Measurements from ENCODE around the gene B3GNT8.
"Not testable (repeated sequence)": the region's sequence is repeated elsewhere in the genome, so short reads cannot be mapped to it uniquely, and the experiment has no call there.

Gene B3GNT8

GRCh38 chr19:41436674-41436951 lies 9.4 kb upstream of the B3GNT8 start:
- no peak for DNase-seq

GRCh38 chr19:41435936-41436673 lies 8.9 kb upstream of the B3GNT8 start:
- DNase-seq, result no peak

DNA sequence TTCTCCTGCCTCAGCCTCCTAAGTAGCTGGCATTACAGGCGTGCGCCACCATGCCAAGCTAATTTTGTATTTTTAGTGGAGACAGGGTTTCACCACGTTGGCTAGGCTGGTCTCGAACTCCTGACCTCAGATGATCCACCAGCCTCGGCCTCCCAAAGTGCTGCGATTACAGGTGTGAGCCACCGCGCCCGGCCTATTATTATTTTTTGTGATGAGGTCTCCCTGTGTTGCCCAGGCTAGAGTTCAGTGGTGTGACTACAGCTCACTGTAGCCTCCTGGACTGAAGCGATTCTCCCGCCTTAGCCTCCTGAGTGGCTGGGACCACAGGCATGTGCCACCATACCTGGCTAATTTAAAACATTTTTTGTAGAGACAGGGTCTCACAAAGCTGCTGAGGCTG lies 8.2 kb upstream of the B3GNT8 start:
- DNase-seq, result not testable (repeated sequence)

DNA sequence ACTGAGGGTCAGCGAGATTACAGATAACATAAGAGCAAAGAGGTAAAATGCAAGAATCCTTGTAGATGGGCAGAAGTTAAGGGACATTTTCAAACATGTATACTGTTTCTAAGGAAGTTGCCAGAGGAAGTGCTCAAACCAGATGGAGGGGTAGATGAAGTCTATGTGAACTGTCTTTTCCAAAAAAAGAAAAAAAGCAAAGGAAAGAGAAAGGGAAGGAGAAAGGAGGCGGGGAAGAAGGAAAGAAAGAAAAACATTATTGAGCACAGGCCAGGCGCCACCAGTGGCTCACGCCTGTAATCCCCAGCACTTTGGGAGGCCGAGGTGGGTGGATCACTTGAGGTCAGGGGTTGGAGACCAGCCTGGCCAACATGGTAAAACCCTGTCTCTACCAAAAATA lies 7.3 kb upstream of the B3GNT8 start:
- DNase-seq, result no peak

GRCh38 chr19:41433171-41433570 lies 6.0 kb upstream of the B3GNT8 start:
- DNase-seq, result no peak

DNA sequence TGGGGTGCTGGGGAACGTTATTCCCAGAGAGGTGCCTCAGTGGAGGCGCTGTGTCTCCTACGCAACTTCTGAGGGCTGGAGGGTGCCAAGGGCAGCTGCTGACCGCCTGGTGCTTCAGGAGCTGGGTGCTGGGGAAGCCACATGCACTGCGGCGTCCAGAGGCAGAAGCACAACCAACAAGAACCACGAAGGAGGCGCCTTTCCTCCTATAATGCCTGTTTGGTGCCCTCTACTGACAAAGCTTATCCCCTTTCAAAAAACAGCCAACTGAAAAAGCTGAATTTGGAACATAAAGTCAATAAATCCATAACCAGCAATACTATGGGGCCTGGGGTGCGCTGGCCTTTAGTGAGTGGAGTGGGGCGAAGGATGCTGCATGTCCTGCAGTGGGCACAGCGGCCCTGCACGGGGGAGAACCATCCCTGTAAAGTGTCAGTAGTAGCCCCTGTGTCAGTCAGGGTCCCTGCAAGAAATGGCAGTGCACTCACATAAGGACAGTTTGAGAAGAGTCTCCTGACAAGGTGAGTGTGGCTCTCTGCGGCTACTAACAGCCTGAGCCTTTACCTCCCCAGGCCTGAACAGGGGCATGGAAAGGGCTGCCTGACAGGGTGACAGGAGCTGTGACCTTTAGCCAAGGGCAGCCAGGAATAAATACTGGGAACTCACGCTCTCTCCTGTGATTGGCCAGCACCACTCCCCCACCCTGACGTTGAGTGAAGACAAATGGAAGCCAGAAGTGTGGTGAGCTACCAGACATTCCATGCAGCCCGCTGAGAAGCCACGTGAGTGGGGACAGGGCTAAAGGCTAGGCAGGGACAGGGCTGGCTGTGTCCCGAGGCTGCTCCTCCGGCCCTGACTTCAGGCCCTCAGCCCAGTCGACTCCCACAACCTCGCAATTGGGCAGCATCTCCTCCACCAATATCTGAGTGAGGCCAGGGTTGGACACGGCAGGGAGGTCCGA lies 4.5 kb upstream of the B3GNT8 start:
- DNase-seq, result no peak

- no peak for DNase-seq
Measured at GRCh38 chr19:41430922-41431321, 3.7 kb upstream of the B3GNT8 start.

- DNase-seq, result no peak
Measured at GRCh38 chr19:41428481-41428859, 1.3 kb upstream of the B3GNT8 start.

- DNase-seq, result no peak
Measured at GRCh38 chr19:41427647-41428480, 690 bp upstream of the B3GNT8 start.

DNA sequence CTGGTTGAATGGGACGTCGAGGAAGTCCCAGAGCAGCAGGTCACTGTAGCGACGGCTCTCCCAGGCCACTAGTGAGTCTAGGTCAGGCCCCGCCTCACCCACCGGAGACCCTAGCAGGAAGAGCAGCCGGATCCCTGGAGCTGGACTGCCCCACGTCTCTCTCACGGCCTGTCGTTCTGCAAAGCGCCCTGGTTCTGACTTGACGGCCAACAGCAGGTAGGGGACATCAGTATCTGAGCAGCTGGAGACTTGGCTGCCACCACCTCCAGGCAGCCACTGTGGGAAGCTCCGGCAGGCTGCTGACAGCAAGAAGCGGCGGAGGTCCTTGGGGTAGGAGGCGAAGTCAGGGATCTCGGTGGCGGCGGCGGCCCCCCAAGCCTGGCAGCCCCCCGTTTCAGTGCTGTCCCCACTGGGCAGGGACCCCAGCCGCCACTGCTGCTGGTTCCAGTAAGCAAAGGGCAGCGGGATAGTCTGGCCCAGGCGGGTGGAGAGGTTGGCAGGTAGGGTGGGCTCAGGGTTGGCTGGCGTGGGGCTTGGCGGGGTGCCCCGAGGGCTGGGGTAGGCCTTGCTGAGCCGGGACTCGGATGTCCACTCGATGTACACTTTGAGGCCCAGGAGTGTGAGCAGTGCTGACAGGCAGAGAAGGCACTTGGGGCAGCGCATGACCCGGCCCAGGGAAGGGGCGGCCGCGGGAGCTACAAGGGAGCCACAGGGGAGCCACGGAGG lies 895 bp downstream of the B3GNT8 start:
- no peak for DNase-seq

GRCh38 chr19:41425174-41426115 lies 1.7 kb downstream of the B3GNT8 start:
- DNase-seq, result no peak

GRCh38 chr19:41424335-41425173 lies 2.6 kb downstream of the B3GNT8 start:
- no peak for DNase-seq

DNA sequence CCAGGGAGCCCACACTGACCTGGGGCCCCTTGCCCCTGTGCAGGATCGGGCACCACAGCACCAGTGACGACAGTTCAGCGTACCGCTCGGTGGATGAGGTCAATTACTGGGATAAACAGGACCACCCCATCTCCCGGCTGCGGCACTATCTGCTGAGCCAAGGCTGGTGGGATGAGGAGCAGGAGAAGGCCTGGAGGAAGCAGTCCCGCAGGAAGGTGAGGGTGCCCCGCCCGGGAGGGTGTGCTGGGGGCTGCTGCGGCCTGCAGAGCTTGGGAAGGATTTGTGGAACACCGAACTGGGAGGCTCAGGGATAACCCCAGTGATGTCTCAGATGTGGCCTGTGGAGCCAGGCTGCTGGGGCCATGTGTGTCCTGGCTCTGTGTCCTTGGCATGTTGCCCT lies 4.2 kb downstream of the B3GNT8 start:
- DNase-seq, result no peak

- no peak for DNase-seq
Measured at GRCh38 chr19:41422456-41422855, 4.7 kb downstream of the B3GNT8 start.

DNA sequence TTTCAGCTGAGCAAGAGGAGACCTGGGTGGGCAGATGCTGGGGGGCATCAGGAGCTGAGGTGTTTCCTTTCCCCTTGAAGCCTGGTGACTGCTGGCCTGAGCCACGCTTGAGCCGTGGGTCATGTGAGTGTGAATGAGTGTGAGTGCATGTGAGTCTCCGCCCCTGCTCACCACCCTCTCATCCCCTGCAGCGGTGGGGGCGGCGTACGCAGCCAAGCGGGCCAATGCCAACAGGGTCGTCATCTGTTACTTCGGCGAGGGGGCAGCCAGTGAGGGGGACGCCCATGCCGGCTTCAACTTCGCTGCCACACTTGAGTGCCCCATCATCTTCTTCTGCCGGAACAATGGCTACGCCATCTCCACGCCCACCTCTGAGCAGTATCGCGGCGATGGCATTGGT lies 5.2 kb downstream of the B3GNT8 start:
- DNase-seq, result no peak

DNA sequence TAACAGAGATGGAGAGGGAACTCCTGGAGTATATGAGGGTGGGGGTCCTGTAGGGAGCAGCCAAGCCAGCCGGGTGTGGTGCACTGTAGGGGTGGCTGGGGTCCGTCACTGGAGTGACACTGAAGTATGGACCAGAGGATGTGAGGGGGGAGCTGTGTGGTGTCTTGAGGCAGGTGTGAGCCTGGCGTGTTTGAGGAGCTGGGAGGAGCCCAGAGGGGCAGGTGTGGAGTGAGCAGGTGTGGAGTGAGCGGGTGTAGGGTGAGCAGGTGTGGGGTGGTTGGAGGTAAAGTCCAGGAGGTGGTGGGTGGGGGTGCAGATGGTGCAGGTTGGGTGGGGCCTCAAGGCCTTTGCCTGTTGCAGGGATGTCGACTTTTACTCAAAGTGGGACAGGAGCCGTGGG lies 5.9 kb downstream of the B3GNT8 start:
- no peak for DNase-seq

GRCh38 chr19:41420101-41420880 lies 6.9 kb downstream of the B3GNT8 start:
- no peak for DNase-seq

- no peak for DNase-seq
Measured at GRCh38 chr19:41416194-41416674, 10.9 kb downstream of the B3GNT8 start.

DNA sequence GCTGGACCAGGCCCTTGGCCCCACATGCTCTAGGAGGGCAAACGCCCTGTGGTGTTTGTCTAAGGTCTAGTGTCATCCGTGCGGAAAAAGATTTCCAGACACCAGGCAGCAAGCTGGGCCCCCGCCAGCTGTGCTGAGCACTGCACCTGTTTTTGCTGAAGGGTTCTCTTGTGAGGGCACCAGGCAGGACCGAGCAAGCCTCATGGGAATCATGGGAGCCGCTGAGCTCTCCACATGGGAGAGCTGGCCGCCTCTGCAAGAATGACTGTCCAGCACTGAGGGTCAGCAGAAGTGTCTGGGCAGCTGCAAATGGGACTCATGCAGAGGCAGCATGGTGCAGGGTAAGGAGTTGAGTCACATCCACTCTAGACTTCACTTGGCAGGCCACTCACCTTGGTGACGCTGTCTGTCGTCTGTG lies 12.0 kb downstream of the B3GNT8 start:
- DNase-seq, result no peak

DNA sequence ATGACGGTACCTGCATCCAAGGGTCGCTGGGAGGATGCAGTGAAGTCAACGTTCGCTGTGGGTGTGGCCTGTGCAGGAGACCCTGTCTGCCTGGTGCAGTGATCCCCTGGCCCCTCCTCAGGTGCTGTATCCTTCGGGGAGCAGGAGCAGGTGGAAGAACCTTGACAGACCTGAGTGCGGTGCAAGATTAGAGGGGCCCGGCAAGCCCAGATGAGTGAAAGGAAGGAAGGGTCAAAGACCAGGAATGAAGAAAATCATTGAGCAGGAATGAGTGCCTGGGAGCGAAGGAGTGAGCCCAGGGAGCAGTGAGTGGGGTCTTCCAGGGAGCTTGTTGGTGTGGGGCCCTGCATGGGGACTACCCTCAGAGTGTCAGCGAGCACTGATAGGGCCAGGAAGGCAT lies 12.7 kb downstream of the B3GNT8 start:
- no peak for DNase-seq
